NT2/D1 (cell line): Measurements from ENCODE around the gene HOXA2.

ENCODE experiments used
- SUZ12 ChIP-seq: IDR thresholded peaks from 2 replicates; pipeline ENCODE4 v1.6.1; 2011; ENCODE audit not compliant: insufficient read length, insufficient read depth; ENCODE audit errors: extremely low read depth
- YY1 ChIP-seq: IDR thresholded peaks from 2 replicates; pipeline ENCODE4 v1.6.1; 2011; ENCODE audit not compliant: insufficient read length, insufficient read depth

- no peak for TF ChIP-seq YY1
- no peak for TF ChIP-seq SUZ12
Observed at GRCh38 chr7:27150568-27151340, 48.3 kb upstream of the HOXA2 start.
